Endodermal cell (in vitro differentiated cells): ENCODE data around the gene DNM1. TPM values are rescaled to one million over a fixed set of nuclear protein-coding genes. Genes with fewer than 3 reads are reported as not detected.
A peak's percentile ranks its signal among the peaks of the same experiment; 100 is the strongest.

Experiments
- DNase-seq: peaks from one replicate; pipeline ENCODE4 v3.0.0-alpha.2; 2017
- H3K27ac ChIP-seq: 2 replicates; pipeline ENCODE4 v1.5.1; 2013; ENCODE audit warnings: mild to moderate bottlenecking, low read depth, low read length, moderate library complexity
- H3K27me3 ChIP-seq: 2 replicates; pipeline ENCODE4 v1.6.1; 2013; ENCODE audit warnings: mild to moderate bottlenecking, low read length, moderate library complexity; ENCODE audit not compliant: insufficient read depth, control insufficient read depth, poor library complexity, severe bottlenecking
- H3K36me3 ChIP-seq: 2 replicates; pipeline ENCODE4 v1.7.0; 2013; ENCODE audit warnings: mild to moderate bottlenecking, low read length, moderate library complexity; ENCODE audit not compliant: control insufficient read depth, insufficient read depth
- H3K4me1 ChIP-seq: one replicate; pipeline ENCODE4 v1.7.0; 2013; ENCODE audit warnings: low read length; ENCODE audit not compliant: control insufficient read depth, insufficient read depth
- H3K4me3 ChIP-seq: 2 replicates; pipeline ENCODE4 v1.5.1; 2013; ENCODE audit warnings: mild to moderate bottlenecking, low read length, moderate library complexity
- H3K9ac ChIP-seq: 2 replicates; pipeline ENCODE4 v1.6.1; 2013; ENCODE audit warnings: mild to moderate bottlenecking, low read length, moderate library complexity; ENCODE audit not compliant: poor library complexity, severe bottlenecking; ENCODE audit errors: extremely low read depth
- H3K9me3 ChIP-seq: 2 replicates; pipeline ENCODE4 v1.6.1; 2013; ENCODE audit warnings: mild to moderate bottlenecking, low read length, moderate library complexity; ENCODE audit not compliant: control insufficient read depth
- H3K27ac Mint-ChIP-seq: 2 replicates; pipeline ENCODE4 v1.8.0; 2020; ENCODE audit warnings: mixed read lengths
- H3K27me3 Mint-ChIP-seq: 2 replicates; pipeline ENCODE4 v1.8.0; 2021; ENCODE audit warnings: mild to moderate bottlenecking, mixed read lengths; ENCODE audit not compliant: insufficient read depth
- H3K36me3 Mint-ChIP-seq: 2 replicates; pipeline ENCODE4 v1.8.0; 2020; ENCODE audit warnings: low read depth, mixed read lengths
- H3K4me1 Mint-ChIP-seq: 2 replicates; pipeline ENCODE4 v1.8.0; 2020; ENCODE audit warnings: mixed read lengths
- H3K4me3 Mint-ChIP-seq: 2 replicates; pipeline ENCODE4 v1.8.0; 2020; ENCODE audit warnings: mild to moderate bottlenecking, moderate library complexity, mixed read lengths
- H3K9me3 Mint-ChIP-seq: 2 replicates; pipeline ENCODE4 v1.8.0; 2020; ENCODE audit warnings: mild to moderate bottlenecking, mixed read lengths
- WGBS, 2 experiments: methylation state at CpG; one replicate each; pipeline versions ENCODE4 v1.1.5 to v1.1.7; 2013; ENCODE audit warnings: missing lambda C conversion rate in 2 of 2, mixed read lengths in 1 of 2; ENCODE audit not compliant: insufficient coverage in 1 of 2, insufficient read length in 1 of 2; 5-methylcytosine and 5-hydroxymethylcytosine counted together
- long read RNA-seq, 4 experiments: library from polyadenylated mRNA in 2 of 4; library from RNA in 1 of 4; library from capped mRNA in 1 of 4; stranded (forward) in 3 of 4; unstranded in 1 of 4; transcript quantifications; one replicate each; pipeline ENCODE4 v2.0.0, GENCODE V29; 2020 to 2021; ENCODE audit warnings: inconsistent platforms in 1 of 4
- polyA plus RNA-seq, 2 experiments: library from polyadenylated mRNA; stranded (reverse); fragments of 50-300 nt; gene quantifications; one replicate each; pipeline ENCODE4 v1.2.3, GENCODE V29; 2013
- total RNA-seq, 2 donors: library from RNA; stranded (reverse); fragmentation: NEBNext Ultra II Directional in 1 of 2; extraction: Animal tissue kit (Norgen Biotek cat#: 25700) in 1 of 2; gene quantifications; 2 replicates in 1 of 2; 3 replicates in 1 of 2; pipeline ENCODE4 v1.2.1, GENCODE V29; 2021
- TF ChIP-seq, protein P1 (sequence below): fragments of 200-600 bp; sonication (generic); conservative IDR thresholded peaks from 2 replicates; pipeline ENCODE4 v1.5.0; 2021; ENCODE audit warnings: antibody characterized with exemption, mild to moderate bottlenecking

DNM1 gene
- 100 to 1,000 TPM in 1 of 2 donors, 10 to 100 TPM in 1; 55.8 to 147 TPM for total RNA-seq
- polyA plus RNA-seq (2013, experiment 1 of 2), result 78.9 TPM
- polyA plus RNA-seq (2013, experiment 2 of 2), result 83.8 TPM
- long read RNA-seq, experiment 1, partial matches to known transcripts, result 2 of 8 reads
- long read RNA-seq, experiment 1, other reads (novel, unspliced or antisense), result 6 of 8 reads
- long read RNA-seq, experiment 2, partial matches to known transcripts, result 13 of 55 reads
- long read RNA-seq, experiment 2, other reads (novel, unspliced or antisense), result 41 of 55 reads
- long read RNA-seq, experiment 3, partial matches to known transcripts, result 16 of 23 reads
- long read RNA-seq, experiment 3, other reads (novel, unspliced or antisense), result 7 of 23 reads
- long read RNA-seq, experiment 4, partial matches to known transcripts, result 3 of 4 reads
- long read RNA-seq, experiment 4, other reads (novel, unspliced or antisense), result 1 of 4 reads

GRCh38 chr9:128203024-128203706, at the start of gene DNM1:
Gene DNM1 (plus strand): TSS chr9:128203379. CDS start chr9:128203471, 92 bp downstream.
- Histone ChIP-seq H3K27ac (peak within 1 kb of the TSS; percentile 44), H3K4me3 (peak within 1 kb of the TSS; percentile 83), H3K4me1 (peaks cover 5% of the 10 kb centered on the region), H3K9me3 (no peaks in the 10 kb centered on the region), H3K36me3 (no peaks in the 10 kb centered on the region), H3K9ac (peak within 1 kb of the TSS; percentile 57), H3K27me3 (no peaks in the 10 kb centered on the region)
- WGBS, 2 experiments, result 1% methylated on average over 37 to 72 of the region's 72 CpGs
- peaks cover 4% of the 10 kb centered on the region for H3K27me3 Mint-ChIP-seq
- DNase-seq, result peak; percentile 89
- H3K4me1 Mint-ChIP-seq, result peaks cover 12% of the 10 kb centered on the region
- TF ChIP-seq, protein P1, sequence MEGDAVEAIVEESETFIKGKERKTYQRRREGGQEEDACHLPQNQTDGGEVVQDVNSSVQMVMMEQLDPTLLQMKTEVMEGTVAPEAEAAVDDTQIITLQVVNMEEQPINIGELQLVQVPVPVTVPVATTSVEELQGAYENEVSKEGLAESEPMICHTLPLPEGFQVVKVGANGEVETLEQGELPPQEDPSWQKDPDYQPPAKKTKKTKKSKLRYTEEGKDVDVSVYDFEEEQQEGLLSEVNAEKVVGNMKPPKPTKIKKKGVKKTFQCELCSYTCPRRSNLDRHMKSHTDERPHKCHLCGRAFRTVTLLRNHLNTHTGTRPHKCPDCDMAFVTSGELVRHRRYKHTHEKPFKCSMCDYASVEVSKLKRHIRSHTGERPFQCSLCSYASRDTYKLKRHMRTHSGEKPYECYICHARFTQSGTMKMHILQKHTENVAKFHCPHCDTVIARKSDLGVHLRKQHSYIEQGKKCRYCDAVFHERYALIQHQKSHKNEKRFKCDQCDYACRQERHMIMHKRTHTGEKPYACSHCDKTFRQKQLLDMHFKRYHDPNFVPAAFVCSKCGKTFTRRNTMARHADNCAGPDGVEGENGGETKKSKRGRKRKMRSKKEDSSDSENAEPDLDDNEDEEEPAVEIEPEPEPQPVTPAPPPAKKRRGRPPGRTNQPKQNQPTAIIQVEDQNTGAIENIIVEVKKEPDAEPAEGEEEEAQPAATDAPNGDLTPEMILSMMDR, result peak; percentile 94
- H3K9me3 Mint-ChIP-seq, result no peaks in the 10 kb centered on the region
- H3K27ac Mint-ChIP-seq, result peak within 1 kb of the TSS; percentile 75
- no peaks in the 10 kb centered on the region for H3K36me3 Mint-ChIP-seq
- peak within 1 kb of the TSS; percentile 67 for H3K4me3 Mint-ChIP-seq

- Mint-ChIP-seq H3K27ac (no peak overlapping the region), H3K27me3 (peaks cover 6% of the 10 kb centered on the region), H3K9me3 (no peaks in the 10 kb centered on the region), H3K4me3 (no peak overlapping the region), H3K36me3 (no peaks in the 10 kb centered on the region), H3K4me1 (peaks cover 3% of the 10 kb centered on the region)
- Histone ChIP-seq H3K4me1 (no peaks in the 10 kb centered on the region), H3K27me3 (no peaks in the 10 kb centered on the region), H3K27ac (no peak overlapping the region), H3K4me3 (no peak overlapping the region), H3K9me3 (no peaks in the 10 kb centered on the region), H3K9ac (no peak overlapping the region), H3K36me3 (no peaks in the 10 kb centered on the region)
- WGBS, 2 experiments, result 84 to 94% methylated on average over 5 to 13 of the region's 13 CpGs
- TF ChIP-seq, protein P1, result no peak
- peak; percentile 39 for DNase-seq
Observed at GRCh38 chr9:128153947-128154695, 49.1 kb upstream of the DNM1 start.

DNA sequence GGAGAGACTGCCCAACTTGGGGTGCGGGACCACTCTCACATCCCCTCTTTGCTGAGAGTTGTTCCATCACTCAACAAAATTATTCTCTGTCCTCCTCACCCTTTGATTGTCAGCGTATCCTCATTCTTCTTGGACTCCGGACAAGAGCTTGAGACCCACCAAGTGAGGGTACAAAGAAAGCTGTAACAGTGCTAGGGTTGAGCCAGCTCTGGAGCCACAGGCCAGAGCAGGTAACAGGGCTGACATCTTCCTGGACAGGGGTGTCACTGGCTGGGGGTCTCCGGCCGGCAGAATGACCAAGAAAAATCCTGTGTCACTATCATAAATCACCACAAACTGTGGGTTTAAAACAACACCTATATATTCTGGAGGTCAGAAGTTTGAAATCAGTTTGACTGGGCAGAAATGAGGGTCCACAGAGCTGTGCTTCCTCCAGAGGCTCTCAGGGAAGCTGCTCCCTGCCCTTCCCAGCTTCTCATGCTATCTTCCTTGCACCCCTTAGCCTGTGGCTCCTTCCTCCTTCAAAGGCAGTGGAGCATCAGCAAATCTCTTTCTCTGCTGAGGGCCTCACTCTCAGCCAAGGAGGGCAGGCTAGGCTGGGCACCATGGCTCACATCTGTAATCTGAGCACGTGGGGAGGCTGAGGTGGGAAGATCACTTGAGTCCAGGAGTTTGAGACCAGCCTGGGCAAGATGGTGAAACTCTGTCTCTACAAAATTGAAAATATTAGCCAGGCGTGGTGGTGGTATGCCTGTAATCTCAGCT, 47.3 kb upstream of the DNM1 start:
- H3K36me3 ChIP-seq, result no peaks in the 10 kb centered on the region
- Mint-ChIP-seq H3K4me3 (no peak overlapping the region), H3K27me3 (peaks cover 3% of the 10 kb centered on the region), H3K9me3 (no peaks in the 10 kb centered on the region), H3K27ac (no peak overlapping the region), H3K4me1 (peaks cover 2% of the 10 kb centered on the region), H3K36me3 (no peaks in the 10 kb centered on the region)
- H3K4me3 ChIP-seq, result no peak overlapping the region
- H3K27ac ChIP-seq, result no peak overlapping the region
- no peaks in the 10 kb centered on the region for H3K4me1 ChIP-seq
- TF ChIP-seq, protein P1, result no peak
- WGBS, 2 experiments, result 91 to 94% methylated on average over 2 to 7 of the region's 7 CpGs
- no peaks in the 10 kb centered on the region for H3K27me3 ChIP-seq
- no peak for DNase-seq
- H3K9me3 ChIP-seq, result no peaks in the 10 kb centered on the region
- H3K9ac ChIP-seq, result no peak overlapping the region
